DOHH2 (cell line): ENCODE data around the gene PCLO.

Experiments used
- H3F3A ChIP-seq: fragments of 200-600 bp; sonication (generic), shearing (Covaris generic); 2 replicates; pipeline ENCODE4 v1.6.0; 2016; ENCODE audit warnings: antibody characterized with exemption, mild to moderate bottlenecking; ENCODE audit not compliant: control insufficient read depth, insufficient read depth
- H3K27ac ChIP-seq: fragments of 200-600 bp; sonication (generic); 2 replicates; pipeline ENCODE4 v1.5.1; 2014; ENCODE audit warnings: low read depth, mild to moderate bottlenecking, low read length, moderate library complexity
- H3K27me3 ChIP-seq: fragments of 200-600 bp; sonication (generic); 2 replicates; pipeline ENCODE4 v1.6.1; 2014; ENCODE audit warnings: mild to moderate bottlenecking, low read length, mixed read lengths; ENCODE audit not compliant: control insufficient read depth
- H3K36me3 ChIP-seq: fragments of 200-600 bp; sonication (generic); 2 replicates; pipeline ENCODE4 v1.6.1; 2014; ENCODE audit warnings: mild to moderate bottlenecking, low read length, moderate library complexity, mixed read lengths; ENCODE audit not compliant: control insufficient read depth
- H3K4me1 ChIP-seq: fragments of 200-600 bp; sonication (generic); 2 replicates; pipeline ENCODE4 v1.6.1; 2014; ENCODE audit warnings: mild to moderate bottlenecking, low read length, mixed read lengths; ENCODE audit not compliant: control insufficient read depth
- H3K4me2 ChIP-seq: fragments of 200-600 bp; sonication (generic); 2 replicates; pipeline ENCODE4 v1.6.0; 2014; ENCODE audit warnings: mild to moderate bottlenecking, low read length, moderate library complexity
- H3K4me3 ChIP-seq: fragments of 200-600 bp; sonication (generic); 2 replicates; pipeline ENCODE4 v1.5.1; 2014; ENCODE audit warnings: mild to moderate bottlenecking, low read length, mixed read lengths
- H3K79me2 ChIP-seq: fragments of 200-600 bp; sonication (generic); 2 replicates; pipeline ENCODE4 v1.6.1; 2014; ENCODE audit warnings: mild to moderate bottlenecking, low read length, mixed read lengths; ENCODE audit not compliant: control insufficient read depth
- H3K9me2 ChIP-seq: fragments of 200-600 bp; sonication (generic); replicated peaks from 2 replicates; pipeline ENCODE4 v1.6.1; 2014; ENCODE audit warnings: mild to moderate bottlenecking, low read length, mixed read lengths; ENCODE audit not compliant: control insufficient read depth
- H3K9me3 ChIP-seq: fragments of 200-600 bp; sonication (generic); 2 replicates; pipeline ENCODE4 v1.6.1; 2014; ENCODE audit warnings: antibody characterized with exemption, low read length, mixed read lengths; ENCODE audit not compliant: control insufficient read depth, insufficient read depth
- H4K20me1 ChIP-seq: fragments of 200-600 bp; sonication (generic); 2 replicates; pipeline ENCODE4 v1.6.0; 2014; ENCODE audit warnings: low read depth, mild to moderate bottlenecking, antibody characterized with exemption, low read length, moderate library complexity; ENCODE audit not compliant: control insufficient read depth, insufficient read depth
- CTCF ChIP-seq: fragments of 200-600 bp; sonication (generic); IDR thresholded peaks from one replicate; pipeline ENCODE4 v1.5.1; 2014; ENCODE audit warnings: antibody characterized with exemption, mild to moderate bottlenecking, low read depth, low read length; ENCODE audit not compliant: poor library complexity, severe bottlenecking
- EZH2phosphoT487 ChIP-seq: fragments of 200-600 bp; sonication (generic); IDR thresholded peaks from 2 replicates; pipeline ENCODE4 v1.6.1; 2017; ENCODE audit warnings: borderline replicate concordance, mild to moderate bottlenecking, antibody characterized with exemption, low read length, moderate library complexity, mixed read lengths

The PCLO gene

GRCh38 chr7:82953324-82954027, 209.2 kb downstream of the PCLO start:
- H3K4me3 ChIP-seq, result no peak overlapping the region
- no peak overlapping the region for H3K27ac ChIP-seq
- H4K20me1 ChIP-seq, result no peaks in the 10 kb centered on the region
- no peaks in the 10 kb centered on the region for H3K9me2 ChIP-seq
- TF ChIP-seq CTCF, result no peak
- no peak for TF ChIP-seq EZH2phosphoT487
- H3F3A ChIP-seq, result no peaks in the 10 kb centered on the region
- H3K36me3 ChIP-seq, result no peaks in the 10 kb centered on the region
- no peaks in the 10 kb centered on the region for H3K9me3 ChIP-seq
- no peaks in the 10 kb centered on the region for H3K27me3 ChIP-seq
- H3K79me2 ChIP-seq, result no peaks in the 10 kb centered on the region
- H3K4me2 ChIP-seq, result no peak overlapping the region
- H3K4me1 ChIP-seq, result no peaks in the 10 kb centered on the region

DNA sequence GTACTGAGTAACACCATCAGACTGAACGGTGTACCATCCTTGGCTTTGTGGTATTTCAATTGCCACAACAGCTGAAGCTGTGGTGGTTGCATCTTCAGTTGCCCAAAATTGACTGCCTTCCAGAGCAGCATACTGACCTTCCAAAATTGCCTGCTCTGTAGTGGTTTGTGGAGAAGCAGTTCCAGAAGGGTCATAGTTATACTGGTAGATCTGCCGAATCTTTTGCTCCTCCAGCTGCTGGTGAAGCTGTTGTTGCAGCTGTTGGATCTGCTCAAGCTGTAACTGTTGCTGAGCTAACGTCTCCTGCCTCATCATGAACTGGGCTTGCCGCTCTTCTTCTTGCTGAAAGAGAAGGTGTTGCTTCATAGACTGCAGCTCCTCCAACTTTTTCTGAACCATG, 212.2 kb downstream of the PCLO start:
- H4K20me1 ChIP-seq, result no peaks in the 10 kb centered on the region

GRCh38 chr7:82945480-82945879, 217.2 kb downstream of the PCLO start:
- Histone ChIP-seq H3K4me2 (no peak overlapping the region), H3K27ac (no peak overlapping the region), H3K4me3 (no peak overlapping the region), H3K9me2 (no peaks in the 10 kb centered on the region), H3K9me3 (no peaks in the 10 kb centered on the region), H3K4me1 (no peaks in the 10 kb centered on the region), H4K20me1 (no peaks in the 10 kb centered on the region), H3K36me3 (no peaks in the 10 kb centered on the region), H3K79me2 (no peaks in the 10 kb centered on the region), H3K27me3 (no peaks in the 10 kb centered on the region), H3F3A (no peaks in the 10 kb centered on the region)
- TF ChIP-seq EZH2phosphoT487 (no peak), CTCF (no peak)

More for the DNA sequence above, 212.2 kb downstream of the PCLO start:
- Histone ChIP-seq H3K4me2 (no peak overlapping the region), H3K9me2 (no peaks in the 10 kb centered on the region), H3K4me1 (no peaks in the 10 kb centered on the region), H3K9me3 (no peaks in the 10 kb centered on the region), H3F3A (no peaks in the 10 kb centered on the region), H3K27ac (no peak overlapping the region), H3K79me2 (no peaks in the 10 kb centered on the region), H3K36me3 (no peaks in the 10 kb centered on the region), H3K4me3 (no peak overlapping the region), H3K27me3 (no peaks in the 10 kb centered on the region)
- TF ChIP-seq EZH2phosphoT487 (no peak), CTCF (no peak)
